ENCODE data around the gene ARMCX4.
"Not testable (repeated sequence)": the region's sequence is repeated elsewhere in the genome, so short reads cannot be mapped to it uniquely, and the experiment has no call there.

Gene ARMCX4

GRCh38 chrX:101493225-101493624, 8.0 kb downstream of the ARMCX4 start:
- no peak for DNase-seq (ENCODE audit: low read depth)
- no peak for TF ChIP-seq CTCF (conservative IDR thresholded peaks at IDR 0.05; ENCODE audit: low read depth, low read length)
- no peak overlapping the region for H3K4me3 ChIP-seq (ENCODE audit: low read length)

DNA sequence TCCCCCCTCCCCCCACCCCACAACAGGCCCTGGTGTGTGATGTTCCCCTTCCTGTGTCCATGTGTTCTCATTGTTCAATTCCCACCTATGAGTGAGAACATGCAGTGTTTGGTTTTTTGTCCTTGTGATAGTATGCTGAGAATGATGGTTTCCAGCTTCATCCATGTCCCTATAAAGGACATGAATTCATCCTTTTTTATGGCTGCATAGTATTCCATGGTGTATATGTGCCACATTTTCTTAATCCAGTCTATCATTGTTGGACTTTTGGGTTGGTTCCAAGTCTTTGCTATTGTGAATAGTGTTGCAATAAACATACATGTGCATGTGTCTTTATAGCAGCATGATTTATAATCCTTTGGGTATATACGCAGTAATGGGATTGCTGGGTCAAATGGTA, 17.7 kb downstream of the ARMCX4 start:
- not testable (repeated sequence) for H3K4me3 ChIP-seq (ENCODE audit: low read length)

DNA sequence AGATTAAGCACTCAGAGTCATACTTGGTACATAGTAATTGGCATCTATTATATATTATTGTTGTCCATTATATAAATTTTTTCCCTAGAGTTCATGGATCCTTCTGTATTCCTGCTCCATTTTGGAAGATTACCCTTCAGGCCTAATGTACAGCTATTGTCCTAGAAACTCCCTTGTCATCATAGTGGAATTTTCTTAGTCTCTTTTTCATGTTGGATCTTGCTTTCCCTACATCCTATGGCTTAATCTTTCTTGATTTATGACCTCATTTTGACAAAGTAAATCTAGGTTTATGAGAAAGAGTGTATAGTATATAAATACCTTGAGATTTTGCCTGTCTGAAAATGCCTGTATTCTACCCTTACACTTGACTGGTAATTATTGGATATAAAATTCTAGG, 22.1 kb downstream of the ARMCX4 start:
- TF ChIP-seq CTCF (conservative IDR thresholded peaks at IDR 0.05; ENCODE audit: low read depth, low read length), result no peak
- H3K4me3 ChIP-seq (ENCODE audit: low read length), result no peak overlapping the region
- no peak for DNase-seq (ENCODE audit: low read depth)

More for the DNA sequence above, 17.7 kb downstream of the ARMCX4 start:
- DNase-seq (ENCODE audit: low read depth), result not testable (repeated sequence)

GRCh38 chrX:101507986-101508385, 22.7 kb downstream of the ARMCX4 start:
- no peak for DNase-seq (ENCODE audit: low read depth)
- no peak for TF ChIP-seq CTCF (conservative IDR thresholded peaks at IDR 0.05; ENCODE audit: low read depth, low read length)
- no peak overlapping the region for H3K4me3 ChIP-seq (ENCODE audit: low read length)

GRCh38 chrX:101530944-101531343, 45.7 kb downstream of the ARMCX4 start:
- no peak for DNase-seq (ENCODE audit: low read depth)
- TF ChIP-seq CTCF (conservative IDR thresholded peaks at IDR 0.05; ENCODE audit: low read depth, low read length), result no peak
- no peak overlapping the region for H3K4me3 ChIP-seq (ENCODE audit: low read length)
